Esophagus muscularis mucosa (tissue), 4 donors: ENCODE results near the gene CAMTA1. TPM values are rescaled to one million over a fixed set of nuclear protein-coding genes. Genes with fewer than 3 reads are reported as not detected.
A peak's percentile ranks its signal among the peaks of the same experiment; 100 is the strongest.

Experiments used
- DNase-seq: peaks from one replicate; pipeline ENCODE4 v3.0.0-alpha.2; 2017; ENCODE audit errors: extremely low spot score
- H3K27ac ChIP-seq, 4 donors: fragments of 200-600 bp; sonication (generic); replicated peaks in 1 of 4; 1 replicate in 3 of 4; 2 replicates in 1 of 4; pipeline ENCODE4 v1.5.1; 2016 to 2019; ENCODE audit warnings: mild to moderate bottlenecking in 1 of 4
- H3K27me3 ChIP-seq, 4 donors: fragments of 200-600 bp; sonication (generic); one replicate each; pipeline versions ENCODE4 v1.5.1 to v1.6.0; 2016 to 2019
- H3K36me3 ChIP-seq, 4 donors: fragments of 200-600 bp; sonication (generic); one replicate each; pipeline ENCODE4 v1.5.1; 2016 to 2019
- H3K4me1 ChIP-seq, 4 donors: fragments of 200-600 bp; sonication (generic); one replicate each; pipeline ENCODE4 v1.5.1; 2016 to 2019
- H3K4me3 ChIP-seq, 4 donors: fragments of 200-600 bp; sonication (generic); 1 replicate in 2 of 4; 2 replicates in 2 of 4; pipeline ENCODE4 v1.5.1; 2016 to 2019; ENCODE audit warnings: mild to moderate bottlenecking in 4 of 4, moderate library complexity in 1 of 4
- H3K9me3 ChIP-seq, 4 donors: fragments of 200-600 bp; sonication (generic); 1 replicate in 3 of 4; 2 replicates in 1 of 4; pipeline ENCODE4 v1.5.1; 2016 to 2019
- CTCF ChIP-seq, 3 experiments: fragments of 200-600 bp in 2 of 3; fragments of 450-650 bp in 1 of 3; sonication (generic) in 2 of 3; IDR thresholded peaks; one replicate each; pipeline ENCODE4 v1.5.1; 2017 to 2019; ENCODE audit warnings: antibody characterized with exemption in 3 of 3, mild to moderate bottlenecking in 2 of 3, moderate library complexity in 1 of 3
- EP300 ChIP-seq: sonication (generic); formaldehyde crosslinking; IDR thresholded peaks from one replicate; pipeline ENCODE4 v1.6.1; 2017; ENCODE audit warnings: antibody characterized with exemption
- POLR2A ChIP-seq: fragments of 450-650 bp; IDR thresholded peaks from one replicate; pipeline ENCODE4 v1.6.1; 2017; ENCODE audit warnings: antibody characterized with exemption, moderate library complexity, mild to moderate bottlenecking, low read depth
- POLR2AphosphoS5 ChIP-seq, 2 donors: sonication (generic); formaldehyde crosslinking; IDR thresholded peaks; one replicate each; pipeline ENCODE4 v1.6.1; 2017; ENCODE audit warnings: antibody characterized with exemption in 2 of 2
- WGBS: methylation state at CpG from one replicate; pipeline ENCODE4 v1.1.5; 2018; 5-methylcytosine and 5-hydroxymethylcytosine counted together
- intact Hi-C: fragments of 100-400 bp; cut with DNase I; formaldehyde crosslinking; loops from one replicate; pipeline ENCODE4 v1.15.1; 2023
- total RNA-seq, 4 donors: library from RNA; depleted of rRNA; stranded (reverse); fragments of >200 nt; gene quantifications; one replicate each; pipeline versions ENCODE4 v1.1.0 to v1.2.1, GENCODE V29; 2016

The CAMTA1 gene
- total RNA-seq, 4 donors from 2014 or later = 109 to 226 (median 139) TPM

DNA sequence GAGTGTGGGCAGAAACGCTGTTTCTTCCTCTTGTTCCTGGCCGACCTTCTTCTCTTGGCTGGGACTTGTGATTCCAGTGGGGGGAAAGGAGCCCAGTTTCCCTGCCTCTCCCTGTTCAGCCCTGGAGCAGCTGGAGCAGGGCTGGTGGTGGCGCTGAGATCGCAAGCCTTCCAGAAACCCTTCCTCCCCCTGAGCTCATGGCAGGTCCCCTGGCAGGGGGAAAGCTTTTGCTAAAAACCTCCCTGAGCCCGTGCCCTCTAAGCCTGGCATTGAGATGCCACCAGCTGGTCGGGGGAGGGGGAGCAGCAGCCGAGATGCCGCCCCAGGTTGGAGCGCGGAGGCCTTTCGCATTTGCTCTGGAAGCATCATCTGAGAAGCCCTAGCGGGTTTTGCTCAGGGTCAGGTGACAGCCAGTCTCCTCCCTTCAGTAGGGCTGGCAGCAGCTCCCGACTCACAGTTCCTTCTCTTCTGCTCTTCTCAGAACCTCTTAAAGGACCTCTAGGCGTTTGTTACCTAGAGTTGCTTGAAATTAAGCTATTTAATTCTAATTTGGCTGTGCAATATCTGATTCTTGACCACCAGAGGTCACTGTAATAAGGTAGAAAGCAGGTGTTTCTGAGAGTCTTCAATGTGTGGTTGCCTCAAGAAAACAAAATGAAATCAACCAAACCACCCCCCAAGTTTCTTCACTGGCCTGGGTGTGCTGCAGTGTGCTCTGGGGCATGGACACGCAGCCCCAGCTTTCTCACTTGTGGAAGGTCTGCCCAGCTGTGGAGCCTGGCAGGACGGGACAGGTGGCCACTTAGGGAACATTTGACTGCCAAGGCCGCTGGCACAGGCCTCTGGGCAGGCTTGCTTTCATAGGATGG lies 257.3 kb downstream of the CAMTA1 start:
- no peak overlapping the region for H3K4me3 ChIP-seq
- whole genome bisulfite sequencing = 63% methylated on average over 15 of the region's 17 CpGs
- H3K36me3 ChIP-seq = no peaks in the 10 kb centered on the region
- no peaks in the 10 kb centered on the region for H3K4me1 ChIP-seq
- H3K27ac ChIP-seq = no peak overlapping the region
- peaks cover 0 to 8% (median 0%) of the 10 kb centered on the region in 4 donors for H3K9me3 ChIP-seq
- no peak for DNase-seq
- TF ChIP-seq CTCF (IDR thresholded peaks at IDR 0.05) (peak; percentile 43 to 53 (median 50)), EP300 (no peak)
- intact Hi-C loops = loop anchor here (5.0 kb wide), 1 partner anchor 605 kb away; no protein-coding TSS in a partner anchor
- peaks cover 0 to 51% (median 0%) of the 10 kb centered on the region in 4 donors for H3K27me3 ChIP-seq

- DNase-seq = no peak
- Histone ChIP-seq H3K36me3 (no peaks in the 10 kb centered on the region), H3K27me3 (peaks cover 0 to 51% (median 0%) of the 10 kb centered on the region in 4 donors), H3K9me3 (peaks cover 0 to 8% (median 0%) of the 10 kb centered on the region in 4 donors), H3K4me3 (no peak overlapping the region), H3K4me1 (no peaks in the 10 kb centered on the region), H3K27ac (no peak overlapping the region)
- intact Hi-C loops = loop anchor here (5.0 kb wide), 1 partner anchor 604 kb away; no protein-coding TSS in a partner anchor
- TF ChIP-seq CTCF (IDR thresholded peaks at IDR 0.05) (no peak), POLR2AphosphoS5 (IDR thresholded peaks at IDR 0.05) (no peak), POLR2A (no peak), EP300 (no peak)
- 57% methylated on average over 6 of the region's 6 CpGs for WGBS
Measured at GRCh38 chr1:7043191-7043549, 257.9 kb downstream of the CAMTA1 start.

DNA sequence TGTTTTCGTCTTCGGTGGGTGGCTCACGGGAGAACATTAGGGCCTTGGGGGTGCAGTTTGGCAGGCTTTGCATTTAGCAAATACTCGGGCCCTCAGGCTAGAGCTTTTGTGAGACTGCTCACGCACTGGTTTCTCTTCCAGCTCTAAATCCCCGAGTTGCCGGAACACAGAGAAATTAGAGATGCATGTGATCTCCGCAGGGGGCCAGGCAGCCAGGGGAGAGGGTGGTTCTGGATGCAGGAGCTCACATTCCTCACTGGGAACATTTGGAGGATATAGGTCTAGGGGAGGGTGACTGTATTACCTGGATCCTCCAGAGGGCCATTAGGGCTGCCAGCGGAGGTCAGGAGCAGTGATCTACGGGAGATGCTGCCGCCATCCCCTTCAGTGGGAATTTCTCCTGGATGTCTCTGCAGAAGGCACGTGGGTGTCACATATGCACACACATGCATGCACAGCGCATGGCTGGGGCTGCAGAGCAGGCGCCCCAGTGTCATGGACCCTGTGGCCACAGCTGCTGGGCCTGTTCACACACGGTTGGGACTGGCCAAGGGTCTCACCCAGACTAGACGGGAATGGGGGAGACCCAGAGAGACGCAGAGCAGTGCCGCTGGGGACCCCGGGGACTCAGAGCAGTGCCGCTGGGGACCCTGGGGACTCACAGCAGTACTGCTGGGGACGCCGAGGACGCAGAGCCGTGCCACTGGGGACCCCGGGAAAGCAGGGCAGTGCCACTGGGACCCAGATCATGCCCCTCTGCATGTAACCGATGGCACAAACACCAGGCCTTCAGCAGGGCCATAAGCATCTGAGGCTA lies 258.7 kb downstream of the CAMTA1 start:
- no peak for DNase-seq
- H3K9me3 ChIP-seq = peaks cover 0 to 8% (median 0%) of the 10 kb centered on the region in 4 donors
- H3K4me3 ChIP-seq = no peak overlapping the region
- H3K27ac ChIP-seq = no peak overlapping the region
- TF ChIP-seq EP300 = no peak
- TF ChIP-seq POLR2AphosphoS5 (IDR thresholded peaks at IDR 0.05) = no peak
- TF ChIP-seq POLR2A = no peak
- TF ChIP-seq CTCF (IDR thresholded peaks at IDR 0.05) = no peak
- intact Hi-C loops = loop anchor here (5.0 kb wide), 1 partner anchor 603 kb away; no protein-coding TSS in a partner anchor
- 79% methylated on average over 15 of the region's 26 CpGs for WGBS
- peaks cover 0 to 51% (median 0%) of the 10 kb centered on the region in 4 donors for H3K27me3 ChIP-seq
- no peaks in the 10 kb centered on the region for H3K4me1 ChIP-seq
- H3K36me3 ChIP-seq = no peaks in the 10 kb centered on the region

GRCh38 chr1:7045897-7046296 lies 260.6 kb downstream of the CAMTA1 start:
- Histone ChIP-seq H3K27me3 (peaks cover 0 to 53% (median 0%) of the 10 kb centered on the region in 4 donors), H3K4me3 (no peak overlapping the region), H3K9me3 (peaks cover 0 to 8% (median 0%) of the 10 kb centered on the region in 4 donors), H3K27ac (no peak overlapping the region), H3K36me3 (no peaks in the 10 kb centered on the region), H3K4me1 (no peaks in the 10 kb centered on the region)
- WGBS = 87% methylated on average over 1 of the region's 1 CpG
- TF ChIP-seq POLR2AphosphoS5 (IDR thresholded peaks at IDR 0.05) (no peak), CTCF (IDR thresholded peaks at IDR 0.05) (no peak), POLR2A (no peak), EP300 (no peak)
- intact Hi-C loops = no loop called here
- DNase-seq = no peak
